OCI-LY1 (cell line): ENCODE data around the gene RAB7B.

Experiments
- EZH2 ChIP-seq: fragments of 200-600 bp; sonication (generic), shearing (Covaris generic); IDR thresholded peaks from 2 replicates; pipeline ENCODE4 v1.8.0; 2017; ENCODE audit warnings: borderline replicate concordance, mixed run types, mild to moderate bottlenecking, antibody characterized with exemption, low read length, moderate library complexity, mixed read lengths
- TF ChIP-seq, protein P1 (sequence below): fragments of 200-600 bp; sonication (generic), shearing (Covaris generic); IDR thresholded peaks from 2 replicates; pipeline ENCODE4 v1.5.1; 2017; ENCODE audit warnings: mild to moderate bottlenecking, antibody characterized with exemption, low read length, moderate library complexity, mixed read lengths

DNA sequence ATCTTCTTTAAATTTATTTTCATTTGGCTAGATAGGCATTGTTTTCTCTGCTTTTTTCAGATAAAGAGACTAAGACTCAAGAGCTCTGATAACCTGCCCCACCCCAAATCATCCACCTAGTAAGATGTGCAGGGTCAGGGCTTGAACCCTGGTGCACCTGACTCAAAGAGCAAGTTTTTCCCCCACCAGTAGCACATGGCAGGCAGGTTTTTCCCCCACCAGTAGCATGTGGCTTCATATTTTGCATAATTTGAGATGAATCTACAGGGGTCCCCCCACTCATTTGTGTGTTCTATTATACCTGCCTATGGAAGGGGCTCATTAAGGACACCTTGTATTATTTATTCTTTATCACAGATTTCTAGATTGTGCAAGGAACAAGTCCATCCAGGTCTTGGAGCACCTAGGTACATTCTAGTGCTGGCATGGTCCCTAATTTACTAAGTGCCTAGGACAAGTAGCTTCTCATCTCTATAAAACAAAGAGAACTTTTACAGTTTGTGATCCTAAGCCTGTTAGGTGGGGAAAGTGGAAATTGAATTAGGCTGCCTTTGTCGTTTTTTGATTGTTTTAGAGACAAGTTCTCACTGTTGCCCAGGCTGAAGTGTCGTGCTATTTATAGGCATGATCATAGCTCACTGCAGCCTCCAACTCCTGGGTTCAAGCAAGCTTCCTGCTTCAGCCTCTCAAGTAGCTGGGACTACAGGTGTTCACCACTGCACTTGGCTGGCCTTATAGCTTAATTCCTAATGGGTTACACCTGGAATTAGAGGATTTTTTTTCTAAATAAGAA is 33.7 kb upstream of the RAB7B start:
- TF ChIP-seq, protein P1, sequence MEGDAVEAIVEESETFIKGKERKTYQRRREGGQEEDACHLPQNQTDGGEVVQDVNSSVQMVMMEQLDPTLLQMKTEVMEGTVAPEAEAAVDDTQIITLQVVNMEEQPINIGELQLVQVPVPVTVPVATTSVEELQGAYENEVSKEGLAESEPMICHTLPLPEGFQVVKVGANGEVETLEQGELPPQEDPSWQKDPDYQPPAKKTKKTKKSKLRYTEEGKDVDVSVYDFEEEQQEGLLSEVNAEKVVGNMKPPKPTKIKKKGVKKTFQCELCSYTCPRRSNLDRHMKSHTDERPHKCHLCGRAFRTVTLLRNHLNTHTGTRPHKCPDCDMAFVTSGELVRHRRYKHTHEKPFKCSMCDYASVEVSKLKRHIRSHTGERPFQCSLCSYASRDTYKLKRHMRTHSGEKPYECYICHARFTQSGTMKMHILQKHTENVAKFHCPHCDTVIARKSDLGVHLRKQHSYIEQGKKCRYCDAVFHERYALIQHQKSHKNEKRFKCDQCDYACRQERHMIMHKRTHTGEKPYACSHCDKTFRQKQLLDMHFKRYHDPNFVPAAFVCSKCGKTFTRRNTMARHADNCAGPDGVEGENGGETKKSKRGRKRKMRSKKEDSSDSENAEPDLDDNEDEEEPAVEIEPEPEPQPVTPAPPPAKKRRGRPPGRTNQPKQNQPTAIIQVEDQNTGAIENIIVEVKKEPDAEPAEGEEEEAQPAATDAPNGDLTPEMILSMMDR: no peak
- no peak for TF ChIP-seq EZH2
